ENCODE data around the gene GJB1. TPM values are rescaled to one million over a fixed set of nuclear protein-coding genes. Genes with fewer than 3 reads are reported as not detected.

GJB1 gene
- total RNA-seq, 1 experiment from 2014 or later: not detected

GRCh38 chrX:71214152-71214551 is 8.9 kb upstream of the GJB1 start:
- no peak overlapping the region for H2AFZ ChIP-seq (ENCODE audit: low read length)
- no peak overlapping the region for H3K27ac ChIP-seq (ENCODE audit: insufficient read length, low read depth, low read length)
- Mint-ChIP-seq H3K9me3 (peaks cover 72 to 76% of the 10 kb centered on the region in 2 experiments), H3K27ac (no peak overlapping the region), H3K36me3 (ENCODE audit: insufficient read depth in 1 of 3, low read depth in 3 of 3) (peaks cover 0 to 6% (median 4%) of the 10 kb centered on the region in 3 experiments; a peak in 6 of 7 replicates), H3K27me3 (ENCODE audit: low read depth) (peaks cover 5% of the 10 kb centered on the region), H3K4me3 (no peak overlapping the region), H3K4me1 (peaks cover 10 to 29% of the 10 kb centered on the region in 2 experiments)
- no peak overlapping the region for H3K4ac ChIP-seq (ENCODE audit: low read depth, low read length)
- H3K23me2 ChIP-seq (ENCODE audit: insufficient read length, low read depth, low read length, poor library complexity, severe bottlenecking): no peaks in the 10 kb centered on the region
- H2BK20ac ChIP-seq (ENCODE audit: low read depth, low read length, poor library complexity, severe bottlenecking): no peak overlapping the region
- H3K18ac ChIP-seq (ENCODE audit: insufficient read length, low read depth, low read length): no peak overlapping the region
- no peak for DNase-seq
- no peak overlapping the region for H2AK5ac ChIP-seq (ENCODE audit: insufficient read length, low read length)
- H3K79me2 ChIP-seq (ENCODE audit: insufficient read depth, low read length): no peaks in the 10 kb centered on the region
- no peaks in the 10 kb centered on the region for H4K20me1 ChIP-seq (ENCODE audit: control insufficient read depth, insufficient read depth, insufficient read length)
- no peak overlapping the region for H3K9ac ChIP-seq (ENCODE audit: extremely low read depth, insufficient read length, low read length)
- H4K8ac ChIP-seq (replicated peaks; ENCODE audit: insufficient read length, low read depth, low read length): no peak overlapping the region
- no peak overlapping the region for H3T11ph ChIP-seq (ENCODE audit: low read length)
- TF ChIP-seq CTCF (conservative IDR thresholded peaks at IDR 0.05): no peak
- H3K23ac ChIP-seq (ENCODE audit: insufficient read length, low read depth, low read length): no peak overlapping the region
- no peak overlapping the region for H3K4me2 ChIP-seq (ENCODE audit: insufficient read depth, insufficient read length, low read length)
- WGBS (ENCODE audit: extremely low coverage, insufficient read length, low lambda C conversion rate): no CpG with 5 or more reads among the region's 1 CpG
- H2BK5ac ChIP-seq (ENCODE audit: insufficient read length, low read length): no peak overlapping the region
- no peaks in the 10 kb centered on the region for H3K79me1 ChIP-seq (ENCODE audit: insufficient read depth, low read depth, low read length, poor library complexity, severe bottlenecking)
- no peak overlapping the region for H4K5ac ChIP-seq (ENCODE audit: insufficient read length, low read depth, low read length)
- no peaks in the 10 kb centered on the region for H3K4me1 ChIP-seq (ENCODE audit: insufficient read depth, low read length)
- H3K56ac ChIP-seq (ENCODE audit: insufficient read length, low read depth, low read length): no peak overlapping the region
- no peak overlapping the region for H4K91ac ChIP-seq (ENCODE audit: insufficient read length, low read depth, low read length)
- no peak overlapping the region for H2BK15ac ChIP-seq (ENCODE audit: low read depth, low read length)
- H2BK120ac ChIP-seq (ENCODE audit: low read depth, low read length, poor library complexity, severe bottlenecking): no peak overlapping the region
- H2BK12ac ChIP-seq (ENCODE audit: insufficient read length, low read depth, low read length): no peak overlapping the region
- H3K27me3 ChIP-seq (ENCODE audit: insufficient read depth, low read length): no peaks in the 10 kb centered on the region
- H3K9me3 ChIP-seq (ENCODE audit: control insufficient read depth, low read depth, low read length): peaks cover 20% of the 10 kb centered on the region
- H3K14ac ChIP-seq (ENCODE audit: insufficient read depth, low read length): no peak overlapping the region

Measured in H9 (cell line).